Activated T-cell treated with anti-CD3 and anti-CD28 coated beads, Interleukin-2, amount 50 U/mL, for 72 hours (primary cell): ENCODE results near the gene GRIA4. TPM values are rescaled to one million over a fixed set of nuclear protein-coding genes. Genes with fewer than 3 reads are reported as not detected.

Experiments used
- ATAC-seq, 2 donors: fragments of 150-1000 bp; cut with Tn5 transposase; replicated peaks in 1 of 2; 2 replicates each; pipeline ENCODE4 v1.10.0; 2021; ENCODE audit warnings: moderate library complexity in 2 of 2, mild to moderate bottlenecking in 1 of 2
- DNase-seq, 2 donors: peaks; one replicate each; pipeline ENCODE4 v3.0.0; 2021 to 2022; ENCODE audit warnings: mixed read lengths in 1 of 2
- H3K27ac Mint-ChIP-seq: one replicate; pipeline ENCODE4 v1.8.0; 2022; ENCODE audit warnings: mild to moderate bottlenecking, moderate library complexity, mixed read lengths
- H3K27me3 Mint-ChIP-seq: one replicate; pipeline ENCODE4 v1.8.0; 2022; ENCODE audit warnings: low read depth, mixed read lengths
- H3K36me3 Mint-ChIP-seq, 2 donors: one replicate each; pipeline ENCODE4 v1.8.0; 2022; ENCODE audit warnings: mixed read lengths in 2 of 2, mild to moderate bottlenecking in 1 of 2; ENCODE audit not compliant: insufficient read depth in 2 of 2
- H3K4me1 Mint-ChIP-seq: one replicate; pipeline ENCODE4 v1.8.0; 2022; ENCODE audit warnings: low read depth, mixed read lengths
- H3K4me3 Mint-ChIP-seq, 2 donors: one replicate each; pipeline ENCODE4 v1.8.0; 2022; ENCODE audit warnings: mild to moderate bottlenecking in 2 of 2, mixed read lengths in 2 of 2, moderate library complexity in 2 of 2
- H3K9me3 Mint-ChIP-seq, 2 donors: one replicate each; pipeline ENCODE4 v1.8.0; 2022; ENCODE audit warnings: mixed read lengths in 2 of 2
- total RNA-seq, 2 donors: library from RNA; stranded (reverse); gene quantifications; one replicate each; pipeline ENCODE4 v1.2.3, GENCODE V29; 2022

Gene GRIA4
- total RNA-seq, 2 donors from 2014 or later = not detected

DNA sequence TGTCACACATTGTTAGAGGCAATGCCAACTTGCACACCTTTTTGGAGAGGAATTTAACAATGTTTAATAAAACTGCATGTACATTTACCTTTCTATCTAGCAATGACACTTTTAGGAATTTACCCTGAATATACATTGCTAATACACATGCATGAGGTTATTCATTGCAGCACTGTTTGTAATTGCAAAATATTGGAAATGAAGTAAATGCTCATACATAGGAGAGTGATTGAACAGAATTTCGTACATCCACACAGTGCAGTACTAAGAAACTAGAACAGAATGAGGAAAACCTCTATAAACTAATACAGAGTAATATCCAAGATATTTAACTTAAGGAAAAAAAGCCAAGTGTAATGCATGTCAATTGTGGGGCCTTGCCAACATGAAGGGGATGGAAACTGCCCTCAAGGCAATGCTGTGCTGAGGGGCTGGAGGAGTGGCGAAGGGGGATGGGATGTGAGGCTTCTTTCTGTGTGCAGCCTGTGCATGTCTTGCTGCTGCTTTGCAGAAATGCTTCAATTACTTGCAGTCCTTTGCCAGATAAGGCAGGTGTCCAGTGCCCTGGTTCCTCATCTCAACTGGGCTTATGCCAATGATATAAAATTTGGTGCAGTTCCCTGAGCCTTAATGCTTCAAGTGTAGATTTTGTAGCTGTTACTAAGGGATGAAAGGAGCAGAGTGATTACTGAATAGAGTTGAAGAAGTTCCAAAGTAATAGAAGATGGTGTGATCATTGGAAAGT, 96.1 kb downstream of the GRIA4 start:
- H3K27ac Mint-ChIP-seq = no peak overlapping the region
- H3K9me3 Mint-ChIP-seq = no peaks in the 10 kb centered on the region
- no peak overlapping the region for H3K4me3 Mint-ChIP-seq
- DNase-seq = no peak
- no peaks in the 10 kb centered on the region for H3K36me3 Mint-ChIP-seq
- no peaks in the 10 kb centered on the region for H3K27me3 Mint-ChIP-seq
- no peak for ATAC-seq
- no peaks in the 10 kb centered on the region for H3K4me1 Mint-ChIP-seq

DNA sequence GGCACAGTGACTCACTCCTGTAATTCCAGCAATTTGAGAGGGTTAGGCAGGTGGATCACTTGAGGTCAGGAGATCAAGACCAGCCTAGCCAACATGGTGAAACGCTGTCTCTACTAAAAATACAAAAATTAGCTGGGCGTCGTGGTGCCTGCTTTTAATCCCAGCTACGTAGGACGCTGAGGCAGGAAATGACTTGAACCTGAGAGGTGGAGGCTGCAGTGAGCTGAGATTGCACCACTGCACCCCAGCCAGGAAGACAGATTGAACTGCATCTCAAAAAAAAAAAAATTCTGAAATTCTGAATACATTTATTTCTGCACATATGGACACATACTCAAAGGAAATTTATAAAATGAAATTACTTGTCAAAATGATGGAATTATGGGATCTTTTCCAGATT, 103.2 kb downstream of the GRIA4 start:
- no peak for ATAC-seq
- Mint-ChIP-seq H3K9me3 (no peaks in the 10 kb centered on the region), H3K4me1 (no peaks in the 10 kb centered on the region), H3K27ac (no peak overlapping the region), H3K4me3 (no peak overlapping the region), H3K27me3 (no peaks in the 10 kb centered on the region), H3K36me3 (no peaks in the 10 kb centered on the region)
- DNase-seq = no peak

DNA sequence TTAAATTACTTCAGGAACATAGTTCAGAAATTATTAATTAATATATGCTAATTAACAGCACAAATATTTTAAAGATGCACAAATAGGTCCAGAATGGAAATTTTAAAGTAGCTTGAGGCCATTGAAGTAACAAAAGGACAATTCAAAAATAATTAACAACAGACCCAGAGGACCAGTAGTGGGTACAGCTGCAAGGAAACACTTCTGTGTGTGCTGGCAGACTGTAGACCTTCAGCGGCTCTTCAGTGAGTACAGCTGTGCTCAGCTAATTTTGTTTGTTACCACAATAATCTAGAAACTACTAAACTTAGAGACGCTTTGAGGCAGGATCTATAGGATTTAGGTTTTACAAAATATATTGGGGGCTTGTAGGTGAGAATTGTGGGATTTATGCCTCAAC, 103.8 kb downstream of the GRIA4 start:
- H3K9me3 Mint-ChIP-seq = no peaks in the 10 kb centered on the region
- H3K4me3 Mint-ChIP-seq = no peak overlapping the region
- no peaks in the 10 kb centered on the region for H3K36me3 Mint-ChIP-seq
- DNase-seq (no peak), ATAC-seq (no peak)
- no peaks in the 10 kb centered on the region for H3K4me1 Mint-ChIP-seq
- no peaks in the 10 kb centered on the region for H3K27me3 Mint-ChIP-seq
- H3K27ac Mint-ChIP-seq = no peak overlapping the region

DNA sequence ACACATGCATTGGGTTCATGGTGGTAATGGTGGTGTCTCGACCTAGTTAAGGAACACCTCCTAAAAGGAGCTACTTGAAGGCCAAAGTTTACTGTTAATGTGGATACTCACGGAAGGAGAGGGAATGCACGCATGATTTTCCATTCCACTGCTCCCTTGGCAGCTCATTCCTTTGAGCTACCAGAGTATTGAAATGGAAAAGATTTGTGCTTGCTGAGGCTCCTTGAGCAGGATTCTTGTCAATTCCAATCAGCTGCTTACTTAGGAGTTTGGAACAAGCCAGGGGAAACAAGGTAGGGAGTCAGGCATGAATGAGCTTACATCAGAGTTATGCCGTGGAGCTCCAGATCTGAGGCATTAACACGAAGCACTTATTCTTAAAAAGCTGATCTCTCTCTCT, 108.8 kb downstream of the GRIA4 start:
- Mint-ChIP-seq H3K36me3 (no peaks in the 10 kb centered on the region), H3K27me3 (no peaks in the 10 kb centered on the region), H3K27ac (no peak overlapping the region), H3K4me3 (no peak overlapping the region), H3K4me1 (no peaks in the 10 kb centered on the region), H3K9me3 (no peaks in the 10 kb centered on the region)
- no peak for ATAC-seq
- no peak for DNase-seq

DNA sequence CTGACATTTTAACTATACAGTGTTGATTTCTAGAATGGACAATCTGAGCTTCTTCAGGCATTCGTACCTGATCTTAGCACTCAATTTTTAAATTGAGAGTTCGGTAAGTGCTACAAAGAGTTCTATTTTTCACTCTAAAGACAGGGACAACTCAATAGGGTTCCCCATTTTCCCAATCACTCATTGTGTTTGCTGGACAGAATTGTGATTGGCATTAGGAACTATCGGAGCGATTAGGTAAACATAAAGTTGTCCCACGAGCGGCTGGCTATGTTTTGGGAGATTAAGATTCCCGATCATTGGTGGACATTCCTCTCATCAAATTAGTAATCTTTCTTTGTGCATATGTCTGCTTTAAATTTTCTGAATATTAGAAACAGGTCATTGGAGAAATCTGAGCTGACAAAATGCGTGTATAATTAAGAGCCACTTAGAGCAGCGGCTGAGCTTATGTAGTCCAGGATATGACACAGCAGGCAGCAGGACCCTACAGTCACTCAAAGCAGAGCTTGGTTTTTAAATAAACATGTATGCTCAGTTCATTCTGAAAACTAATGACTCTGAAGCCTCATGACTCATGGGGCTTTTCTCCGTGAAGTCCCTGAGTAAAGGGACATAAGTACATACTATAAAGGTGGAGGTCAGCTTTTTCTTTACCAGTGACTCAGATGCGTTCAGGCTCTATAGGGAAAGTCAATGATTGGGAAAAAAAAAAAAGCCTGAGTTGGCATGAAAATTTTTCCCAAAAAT, 109.4 kb downstream of the GRIA4 start:
- no peaks in the 10 kb centered on the region for H3K27me3 Mint-ChIP-seq
- no peaks in the 10 kb centered on the region for H3K4me1 Mint-ChIP-seq
- ATAC-seq = peak; percentile 62 to 91
- no peaks in the 10 kb centered on the region for H3K36me3 Mint-ChIP-seq
- no peak overlapping the region for H3K27ac Mint-ChIP-seq
- H3K4me3 Mint-ChIP-seq = no peak overlapping the region
- peak; percentile 1 to 8 for DNase-seq
- H3K9me3 Mint-ChIP-seq = no peaks in the 10 kb centered on the region

DNA sequence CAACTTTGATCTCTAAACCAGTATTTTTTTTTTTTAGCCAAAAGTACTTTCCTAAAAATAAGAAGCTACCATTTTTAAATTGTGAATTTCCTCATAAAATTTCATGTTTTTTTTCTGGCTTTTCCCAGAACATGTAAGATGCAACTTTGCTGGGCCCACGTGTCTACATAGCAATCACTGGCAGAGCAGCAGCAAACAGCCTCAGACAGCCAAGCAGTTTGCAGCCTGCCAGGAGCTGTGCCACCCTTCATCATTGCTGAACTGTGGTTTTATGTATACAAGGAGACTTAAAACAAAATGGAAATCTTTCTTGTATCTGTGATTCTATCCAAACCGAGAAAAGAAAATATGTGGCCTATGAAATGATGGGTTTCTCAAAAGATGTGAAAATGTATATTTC, 110.2 kb downstream of the GRIA4 start:
- no peak for ATAC-seq

DNA sequence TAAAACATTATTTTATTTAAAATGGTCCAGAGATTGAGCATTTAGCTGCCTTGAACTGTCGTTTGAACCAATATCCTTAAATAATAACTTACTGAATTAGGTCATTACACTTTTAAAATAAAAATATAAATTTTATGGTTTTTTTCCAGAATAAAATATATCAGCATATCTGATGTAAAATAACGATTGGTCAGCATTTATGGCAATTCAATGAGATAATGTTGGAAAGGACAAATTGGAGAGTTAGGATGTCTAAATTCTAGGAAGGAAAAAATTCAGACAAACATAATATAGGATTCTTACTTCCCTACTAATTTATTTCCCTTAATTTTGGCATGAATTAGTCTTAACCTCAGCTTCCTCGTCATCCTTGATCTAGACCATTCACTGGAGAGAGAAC, 113.4 kb downstream of the GRIA4 start:
- ATAC-seq (no peak), DNase-seq (no peak)
- Mint-ChIP-seq H3K36me3 (no peaks in the 10 kb centered on the region), H3K4me1 (no peaks in the 10 kb centered on the region), H3K27me3 (no peaks in the 10 kb centered on the region), H3K27ac (no peak overlapping the region), H3K4me3 (no peak overlapping the region), H3K9me3 (peaks cover 1 to 9% of the 10 kb centered on the region in 2 donors)

More for the DNA sequence above, 110.2 kb downstream of the GRIA4 start:
- Mint-ChIP-seq H3K4me1 (no peaks in the 10 kb centered on the region), H3K36me3 (no peaks in the 10 kb centered on the region), H3K9me3 (no peaks in the 10 kb centered on the region), H3K27me3 (no peaks in the 10 kb centered on the region), H3K4me3 (no peak overlapping the region), H3K27ac (no peak overlapping the region)
- DNase-seq = no peak

DNA sequence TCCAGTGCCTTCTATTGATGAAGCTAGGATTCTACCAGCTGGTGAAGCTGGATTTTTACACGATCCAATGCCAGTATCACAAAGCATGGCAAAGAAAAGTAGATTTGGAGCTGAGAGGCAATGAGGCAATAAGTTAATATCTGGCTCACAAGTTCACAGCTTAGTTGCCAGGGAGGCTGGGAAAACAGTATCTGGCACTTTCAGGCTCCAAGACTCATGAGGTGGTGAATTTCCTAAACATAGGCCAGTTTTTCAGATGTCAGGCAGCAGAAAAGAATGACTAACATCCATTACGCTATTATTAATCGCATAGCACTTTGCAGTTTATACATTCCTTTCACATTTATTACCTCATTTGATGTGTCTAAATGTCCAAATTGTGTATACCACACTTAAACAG, 122.7 kb downstream of the GRIA4 start:
- Mint-ChIP-seq H3K27ac (no peak overlapping the region), H3K36me3 (no peaks in the 10 kb centered on the region)
- ATAC-seq = no peak

DNA sequence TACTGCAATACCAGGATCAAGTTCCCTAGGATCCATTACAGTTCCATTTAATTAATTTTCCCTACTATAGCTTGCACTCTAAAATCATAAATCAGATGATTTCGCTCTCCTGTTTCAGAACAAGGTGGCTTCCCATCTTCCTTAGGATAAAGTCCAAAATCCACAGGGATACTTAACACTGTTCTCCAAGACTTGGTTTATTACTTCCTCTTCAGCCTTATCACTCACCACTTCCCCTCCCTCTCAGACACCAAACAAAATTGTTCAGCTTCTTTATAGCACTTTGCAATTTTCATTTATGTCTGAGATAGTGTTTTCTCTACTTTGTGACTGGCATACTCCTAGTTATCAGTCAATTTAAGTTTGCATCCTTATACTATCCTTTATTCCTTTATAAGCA, 124.6 kb downstream of the GRIA4 start:
- peaks cover 2% of the 10 kb centered on the region in 2 donors for H3K9me3 Mint-ChIP-seq
- DNase-seq = no peak

More for the DNA sequence above, 122.7 kb downstream of the GRIA4 start:
- H3K9me3 Mint-ChIP-seq = peaks cover 2 to 9% of the 10 kb centered on the region in 2 donors
- H3K4me1 Mint-ChIP-seq = no peaks in the 10 kb centered on the region
- DNase-seq = no peak
- H3K4me3 Mint-ChIP-seq = no peak overlapping the region
- no peaks in the 10 kb centered on the region for H3K27me3 Mint-ChIP-seq

DNA sequence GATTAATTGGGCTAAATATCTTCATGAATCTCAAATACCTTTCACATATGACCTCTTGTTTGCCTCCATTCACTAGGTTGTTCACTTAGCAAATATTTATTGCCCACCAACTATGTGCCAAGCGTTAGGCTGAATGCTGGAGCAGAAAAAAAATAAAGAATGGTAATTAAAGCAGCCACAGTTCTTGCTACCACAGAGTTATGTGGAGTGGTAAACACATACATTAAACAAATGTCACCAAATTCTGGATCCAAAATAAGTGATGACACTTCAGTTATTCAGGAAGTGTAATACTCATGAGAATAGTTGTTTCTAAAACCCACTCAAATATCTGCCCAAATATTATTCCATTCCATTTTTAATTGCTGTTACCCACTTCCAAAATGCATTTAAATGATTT, 128.4 kb downstream of the GRIA4 start:
- H3K4me1 Mint-ChIP-seq = no peaks in the 10 kb centered on the region
- H3K36me3 Mint-ChIP-seq = no peaks in the 10 kb centered on the region
- no peak for ATAC-seq
- H3K9me3 Mint-ChIP-seq = no peaks in the 10 kb centered on the region
- H3K27me3 Mint-ChIP-seq = no peaks in the 10 kb centered on the region
- no peak overlapping the region for H3K27ac Mint-ChIP-seq
- no peak overlapping the region for H3K4me3 Mint-ChIP-seq
- no peak for DNase-seq

More for the DNA sequence above, 124.6 kb downstream of the GRIA4 start:
- Mint-ChIP-seq H3K36me3 (no peaks in the 10 kb centered on the region), H3K27me3 (no peaks in the 10 kb centered on the region), H3K27ac (no peak overlapping the region), H3K4me3 (no peak overlapping the region), H3K4me1 (no peaks in the 10 kb centered on the region)
- ATAC-seq = no peak

DNA sequence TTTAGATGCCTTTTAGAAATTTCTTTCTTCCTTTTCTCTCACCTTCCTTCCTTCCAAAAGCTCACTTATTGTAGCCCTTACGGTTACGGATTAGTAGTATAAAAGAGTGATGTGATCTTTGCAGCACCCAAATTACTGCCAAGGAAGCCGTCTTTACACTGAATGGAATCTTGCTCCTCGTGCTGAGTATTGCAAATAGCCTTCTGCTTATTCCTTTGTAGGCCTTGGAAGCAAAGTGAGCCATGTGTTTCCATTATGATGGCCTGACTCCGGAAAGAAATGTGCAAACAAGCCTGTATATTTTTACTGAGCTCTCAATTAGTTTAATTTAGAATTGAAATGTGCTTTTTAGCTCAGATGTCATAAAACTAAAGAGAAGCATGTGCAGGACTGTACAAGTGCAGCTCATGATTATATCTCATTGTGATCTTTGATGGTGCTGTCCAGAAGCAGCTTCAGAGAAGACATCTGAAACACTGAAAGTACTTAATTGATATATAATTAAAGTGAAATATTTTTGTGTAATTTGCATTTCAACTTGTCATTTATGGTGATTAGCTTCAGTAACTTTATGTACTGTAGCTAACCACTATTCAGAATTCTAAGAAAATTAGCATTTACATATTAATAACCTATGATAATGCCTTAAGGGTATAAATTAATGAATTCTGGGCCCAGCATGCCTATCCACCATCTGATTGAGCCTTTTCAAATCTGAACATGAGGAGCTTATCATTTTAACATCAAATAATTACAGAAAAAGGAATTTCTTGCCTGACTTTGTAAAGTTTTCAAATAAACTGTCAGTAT, 129.3 kb downstream of the GRIA4 start:
- Mint-ChIP-seq H3K4me3 (no peak overlapping the region), H3K27me3 (no peaks in the 10 kb centered on the region), H3K27ac (no peak overlapping the region), H3K4me1 (no peaks in the 10 kb centered on the region), H3K9me3 (peaks cover 0 to 1% of the 10 kb centered on the region in 2 donors), H3K36me3 (no peaks in the 10 kb centered on the region)
- DNase-seq = no peak
- ATAC-seq = no peak

DNA sequence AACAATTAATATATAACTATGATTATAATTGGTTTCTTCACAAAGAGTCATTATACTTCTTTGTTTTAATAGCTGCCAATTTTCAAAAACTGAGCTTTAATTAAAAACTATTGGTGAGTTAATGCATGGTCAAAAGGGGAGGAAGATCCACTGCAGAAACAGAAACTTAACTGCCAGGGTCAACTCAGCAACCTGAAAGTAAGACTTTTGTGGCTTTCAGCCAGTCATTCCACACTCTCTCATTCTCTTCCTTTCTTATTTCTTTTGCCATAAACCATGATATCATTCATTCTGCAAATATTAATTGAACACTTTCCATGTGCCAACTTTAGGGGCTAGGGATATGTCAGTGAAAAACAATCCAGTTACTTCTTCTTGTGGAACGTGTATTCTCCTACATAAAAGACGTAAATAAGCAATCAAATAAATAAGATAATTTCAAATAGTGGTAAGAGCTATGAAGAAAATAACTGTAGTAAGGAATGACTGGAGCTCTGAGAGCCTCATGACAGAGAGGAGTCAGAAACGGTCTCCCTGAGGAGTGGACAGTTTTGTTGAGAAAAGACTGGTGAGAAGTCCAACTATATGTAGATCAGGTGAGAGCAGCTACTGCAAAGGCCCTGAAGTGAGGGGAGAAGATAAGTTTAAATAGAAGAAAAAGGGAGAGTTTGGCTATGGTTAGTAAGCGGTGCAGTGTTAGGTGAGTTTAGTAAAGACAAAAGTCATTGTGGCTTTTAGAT, 130.5 kb downstream of the GRIA4 start:
- peaks cover 0 to 1% of the 10 kb centered on the region in 2 donors for H3K9me3 Mint-ChIP-seq
- ATAC-seq (no peak), DNase-seq (no peak)
- no peaks in the 10 kb centered on the region for H3K4me1 Mint-ChIP-seq
- H3K36me3 Mint-ChIP-seq = no peaks in the 10 kb centered on the region
- H3K4me3 Mint-ChIP-seq = no peak overlapping the region
- no peak overlapping the region for H3K27ac Mint-ChIP-seq
- no peaks in the 10 kb centered on the region for H3K27me3 Mint-ChIP-seq
